RWPE1 (cell line): ENCODE measurements around the gene LRRC41.

Experiments used
- CTCF ChIA-PET: fragments of 350-600 bp; sonication (Branson Sonifier 250); formaldehyde crosslinking; extraction: SDS; loops from one replicate; lab custom pipeline; 2021; lab: Yijun Ruan, JAX
- POLR2A ChIA-PET: fragments of 400-600 bp; formaldehyde crosslinking; extraction: SDS; loops from one replicate; lab custom pipeline; 2020; ENCODE audit warnings: antibody characterized with exemption; ENCODE audit not compliant: low non-redundant PET; lab: Yijun Ruan, JAX
- DNase-seq: peaks from one replicate; pipeline ENCODE4 v3.0.0; 2012; ENCODE audit warnings: low spot score
- H3K27ac ChIP-seq: fragments of 450-650 bp; 2 replicates; pipeline ENCODE4 v1.5.1; 2017
- CTCF ChIP-seq: fragments of 450-650 bp; conservative IDR thresholded peaks from 2 replicates; pipeline ENCODE4 v1.5.1; 2017; ENCODE audit warnings: low read depth, mild to moderate bottlenecking

LRRC41 gene

GRCh38 chr1:46268578-46268977 is 34.8 kb downstream of the LRRC41 start:
- POLR2A ChIA-PET: no interaction called here
- no peak overlapping the region for H3K27ac ChIP-seq
- no peak for DNase-seq
- TF ChIP-seq CTCF: no peak
- CTCF ChIA-PET: no interaction called here

- no peak for TF ChIP-seq CTCF
- H3K27ac ChIP-seq: no peak overlapping the region
- ChIA-PET CTCF (no interaction called here), POLR2A (no interaction called here)
- DNase-seq: no peak
Observed at GRCh38 chr1:46263146-46263545, 40.3 kb downstream of the LRRC41 start.

GRCh38 chr1:46262508-46262907 is 40.9 kb downstream of the LRRC41 start:
- ChIA-PET POLR2A (no interaction called here), CTCF (interaction anchor here (0.6 kb wide), 2 partner anchors 10 to 225 kb away, joined by 3 read pairs; no protein-coding TSS in a partner anchor)
- no peak for DNase-seq
- no peak overlapping the region for H3K27ac ChIP-seq
- TF ChIP-seq CTCF: no peak

DNA sequence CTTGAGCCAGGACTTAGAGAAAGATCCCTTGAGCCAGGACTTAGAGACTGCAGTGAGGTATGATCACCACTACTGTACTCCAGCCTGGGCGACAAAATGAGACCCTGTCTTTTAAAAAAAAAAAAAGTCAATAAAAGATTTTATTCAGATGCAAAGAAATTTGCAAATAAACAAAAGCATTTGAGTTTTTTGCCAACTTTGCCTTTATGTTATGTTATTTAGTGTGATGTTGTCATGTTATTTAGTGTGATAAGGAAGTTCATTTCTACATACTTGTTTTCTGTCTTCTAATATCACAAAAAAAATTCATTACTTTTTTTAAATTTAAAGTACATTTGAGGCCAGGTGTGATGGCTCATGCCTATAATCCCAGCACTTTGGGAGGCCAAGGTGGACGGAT is 46.9 kb downstream of the LRRC41 start:
- ChIA-PET CTCF (no interaction called here), POLR2A (no interaction called here)
- no peak for TF ChIP-seq CTCF
- no peak overlapping the region for H3K27ac ChIP-seq
- no peak for DNase-seq

DNA sequence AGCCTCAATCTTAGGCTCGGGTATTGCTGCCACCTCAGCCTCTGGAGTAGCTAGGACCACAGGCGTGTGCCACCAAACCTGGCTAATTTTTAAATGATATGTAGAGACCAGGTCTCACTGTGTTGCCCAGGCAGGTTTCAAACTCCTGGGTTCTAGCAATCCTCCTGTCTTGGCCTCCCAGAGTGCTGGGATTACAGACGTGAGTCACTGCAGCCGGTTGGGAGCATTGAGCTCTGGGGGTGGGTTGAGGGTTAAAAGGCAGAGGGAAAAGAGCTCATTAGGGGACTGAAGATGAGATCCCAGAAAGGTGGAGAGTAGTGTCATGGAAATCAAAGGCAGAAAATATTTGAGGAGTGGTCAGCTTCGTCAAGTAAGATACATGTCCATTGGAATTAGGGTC is 48.7 kb downstream of the LRRC41 start:
- no peak for DNase-seq
- ChIA-PET CTCF (no interaction called here), POLR2A (no interaction called here)
- no peak overlapping the region for H3K27ac ChIP-seq
- no peak for TF ChIP-seq CTCF

GRCh38 chr1:46248122-46248920 is 55.1 kb downstream of the LRRC41 start:
- POLR2A ChIA-PET: no interaction called here
- peak overlapping the region; percentile 81 for H3K27ac ChIP-seq
- CTCF ChIA-PET: no interaction called here
- TF ChIP-seq CTCF: peak; percentile 13; the same call in 1 of the 2 replicates
- peak; percentile 62 for DNase-seq
